Measurements from ENCODE around the gene BRMS1.
"Not testable (repeated sequence)": the region's sequence is repeated elsewhere in the genome, so short reads cannot be mapped to it uniquely, and the experiment has no call there.

BRMS1 gene

GRCh38 chr11:66344550-66345315 is at the start of gene BRMS1:
Gene BRMS1 (minus strand): TSS chr11:66345104. CDS start chr11:66342234, 2,870 bp downstream.
- FAIRE-seq = no peak
- TF ChIP-seq POLR2A (IDR thresholded peaks at IDR 0.05; ENCODE audit: low read depth, low read length) = peak; percentile 96
- peak; percentile 83 for DNase-seq (ENCODE audit: insufficient read length, low spot score)

- FAIRE-seq = no peak
- no peak for DNase-seq (ENCODE audit: insufficient read length, low spot score)
- TF ChIP-seq POLR2A (IDR thresholded peaks at IDR 0.05; ENCODE audit: low read depth, low read length) = no peak
Measured at GRCh38 chr11:66393954-66394353, 49.0 kb upstream of the BRMS1 start.

GRCh38 chr11:66391322-66391721 is 46.4 kb upstream of the BRMS1 start:
- TF ChIP-seq POLR2A (IDR thresholded peaks at IDR 0.05; ENCODE audit: low read depth, low read length) = no peak
- DNase-seq (ENCODE audit: insufficient read length, low spot score) (no peak), FAIRE-seq (no peak)

GRCh38 chr11:66388780-66389386 is 44.0 kb upstream of the BRMS1 start:
- FAIRE-seq (no peak), DNase-seq (ENCODE audit: insufficient read length, low spot score) (peak; percentile 54)
- no peak for TF ChIP-seq POLR2A (IDR thresholded peaks at IDR 0.05; ENCODE audit: low read depth, low read length)

GRCh38 chr11:66386171-66387069 is 41.5 kb upstream of the BRMS1 start:
- FAIRE-seq = no peak

GRCh38 chr11:66384316-66384715 is 39.4 kb upstream of the BRMS1 start:
- not testable (repeated sequence) for DNase-seq (ENCODE audit: insufficient read length, low spot score); FAIRE-seq

More at GRCh38 chr11:66386171-66387069, 41.5 kb upstream of the BRMS1 start:
- no peak for TF ChIP-seq POLR2A (IDR thresholded peaks at IDR 0.05; ENCODE audit: low read depth, low read length)
- no peak for DNase-seq (ENCODE audit: insufficient read length, low spot score)

GRCh38 chr11:66380264-66380663 is 35.4 kb upstream of the BRMS1 start:
- not testable (repeated sequence) for DNase-seq (ENCODE audit: insufficient read length, low spot score); FAIRE-seq

GRCh38 chr11:66373690-66374287 is 28.9 kb upstream of the BRMS1 start:
- DNase-seq (ENCODE audit: insufficient read length, low spot score); FAIRE-seq: not testable (repeated sequence)

- TF ChIP-seq POLR2A (IDR thresholded peaks at IDR 0.05; ENCODE audit: low read depth, low read length) = no peak
- FAIRE-seq = no peak
- DNase-seq (ENCODE audit: insufficient read length, low spot score) = no peak
Measured at GRCh38 chr11:66373265-66373664, 28.4 kb upstream of the BRMS1 start.

- no peak for TF ChIP-seq POLR2A (IDR thresholded peaks at IDR 0.05; ENCODE audit: low read depth, low read length)
Measured at GRCh38 chr11:66371627-66372415, 26.9 kb upstream of the BRMS1 start, which contains the start of gene SLC29A2. Gene SLC29A2 (minus strand): TSS chr11:66371760. CDS start chr11:66371591, 169 bp downstream.

GRCh38 chr11:66369073-66369894 is 24.4 kb upstream of the BRMS1 start:
- no peak for TF ChIP-seq POLR2A (IDR thresholded peaks at IDR 0.05; ENCODE audit: low read depth, low read length)
- DNase-seq (ENCODE audit: insufficient read length, low spot score) = no peak
- no peak for FAIRE-seq

More at GRCh38 chr11:66371627-66372415, 26.9 kb upstream of the BRMS1 start, which contains the start of gene SLC29A2:
- DNase-seq (ENCODE audit: insufficient read length, low spot score) (no peak), FAIRE-seq (no peak)

GRCh38 chr11:66368484-66368883 is 23.6 kb upstream of the BRMS1 start:
- FAIRE-seq (no peak), DNase-seq (ENCODE audit: insufficient read length, low spot score) (no peak)
- TF ChIP-seq POLR2A (IDR thresholded peaks at IDR 0.05; ENCODE audit: low read depth, low read length) = no peak
